ENCODE results near the gene MATN4.

GRCh38 chr20:45288860-45289259, 19.2 kb downstream of the MATN4 start:
- TF ChIP-seq POLR2A (IDR thresholded peaks at IDR 0.05): no peak
- TF ChIP-seq, protein P1, sequence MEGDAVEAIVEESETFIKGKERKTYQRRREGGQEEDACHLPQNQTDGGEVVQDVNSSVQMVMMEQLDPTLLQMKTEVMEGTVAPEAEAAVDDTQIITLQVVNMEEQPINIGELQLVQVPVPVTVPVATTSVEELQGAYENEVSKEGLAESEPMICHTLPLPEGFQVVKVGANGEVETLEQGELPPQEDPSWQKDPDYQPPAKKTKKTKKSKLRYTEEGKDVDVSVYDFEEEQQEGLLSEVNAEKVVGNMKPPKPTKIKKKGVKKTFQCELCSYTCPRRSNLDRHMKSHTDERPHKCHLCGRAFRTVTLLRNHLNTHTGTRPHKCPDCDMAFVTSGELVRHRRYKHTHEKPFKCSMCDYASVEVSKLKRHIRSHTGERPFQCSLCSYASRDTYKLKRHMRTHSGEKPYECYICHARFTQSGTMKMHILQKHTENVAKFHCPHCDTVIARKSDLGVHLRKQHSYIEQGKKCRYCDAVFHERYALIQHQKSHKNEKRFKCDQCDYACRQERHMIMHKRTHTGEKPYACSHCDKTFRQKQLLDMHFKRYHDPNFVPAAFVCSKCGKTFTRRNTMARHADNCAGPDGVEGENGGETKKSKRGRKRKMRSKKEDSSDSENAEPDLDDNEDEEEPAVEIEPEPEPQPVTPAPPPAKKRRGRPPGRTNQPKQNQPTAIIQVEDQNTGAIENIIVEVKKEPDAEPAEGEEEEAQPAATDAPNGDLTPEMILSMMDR (IDR thresholded peaks at IDR 0.05): no peak
